Fibroblast of pulmonary artery (primary cell): Measurements from ENCODE around the gene MIPEP.

Experiments used
- DNase-seq: peaks from one replicate; pipeline ENCODE4 v3.0.0-alpha.2; 2010; ENCODE audit warnings: low read depth
- H3K4me3 ChIP-seq: replicated peaks from 2 replicates; pipeline ENCODE4 v1.5.1; 2011; ENCODE audit warnings: low read depth, mild to moderate bottlenecking, control low read depth, low read length, moderate library complexity
- TF ChIP-seq, protein P1 (sequence below): IDR thresholded peaks from 2 replicates; pipeline ENCODE4 v1.5.1; 2011; ENCODE audit warnings: mild to moderate bottlenecking, control low read depth, low read length, inconsistent platforms; ENCODE audit errors: missing control alignments

MIPEP gene

DNA sequence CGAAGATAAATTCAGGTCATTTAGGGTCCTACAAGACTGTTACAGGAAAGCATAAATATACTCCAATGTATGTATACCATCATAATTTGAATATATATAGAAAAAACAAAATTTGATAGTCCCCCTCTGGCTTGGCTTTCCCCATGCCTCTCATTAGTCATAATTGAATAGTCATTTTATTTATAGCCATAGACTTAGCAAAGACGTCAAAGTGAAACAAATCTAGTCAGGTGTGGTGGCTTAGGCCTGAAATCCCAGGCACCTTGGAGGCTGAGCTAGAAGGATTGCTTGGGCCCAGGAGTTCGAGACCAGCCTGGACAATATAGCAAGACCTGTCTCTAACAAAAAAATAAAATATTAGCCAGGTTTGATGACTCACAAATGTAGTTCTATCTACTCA is 177.8 kb downstream of the MIPEP start:
- DNase-seq = no peak

DNA sequence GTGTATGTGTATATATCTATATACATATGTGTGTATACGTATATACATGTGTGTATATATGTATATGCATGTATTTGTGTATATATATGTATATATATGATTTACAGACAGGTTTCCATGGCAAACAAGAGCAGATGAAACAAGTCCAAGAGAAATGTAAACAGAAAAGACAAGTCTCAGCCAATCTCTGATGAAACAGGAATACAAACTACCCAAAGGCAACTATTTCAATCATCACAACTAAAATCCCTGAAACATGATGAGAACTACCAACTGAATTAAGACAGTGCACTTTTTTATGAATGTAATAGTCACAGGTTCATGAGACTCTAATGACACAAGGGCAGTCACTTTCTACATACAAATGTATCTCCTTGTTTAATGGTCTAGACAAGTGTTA is 178.8 kb downstream of the MIPEP start:
- DNase-seq = no peak
- no peak overlapping the region for H3K4me3 ChIP-seq
- TF ChIP-seq, protein P1, sequence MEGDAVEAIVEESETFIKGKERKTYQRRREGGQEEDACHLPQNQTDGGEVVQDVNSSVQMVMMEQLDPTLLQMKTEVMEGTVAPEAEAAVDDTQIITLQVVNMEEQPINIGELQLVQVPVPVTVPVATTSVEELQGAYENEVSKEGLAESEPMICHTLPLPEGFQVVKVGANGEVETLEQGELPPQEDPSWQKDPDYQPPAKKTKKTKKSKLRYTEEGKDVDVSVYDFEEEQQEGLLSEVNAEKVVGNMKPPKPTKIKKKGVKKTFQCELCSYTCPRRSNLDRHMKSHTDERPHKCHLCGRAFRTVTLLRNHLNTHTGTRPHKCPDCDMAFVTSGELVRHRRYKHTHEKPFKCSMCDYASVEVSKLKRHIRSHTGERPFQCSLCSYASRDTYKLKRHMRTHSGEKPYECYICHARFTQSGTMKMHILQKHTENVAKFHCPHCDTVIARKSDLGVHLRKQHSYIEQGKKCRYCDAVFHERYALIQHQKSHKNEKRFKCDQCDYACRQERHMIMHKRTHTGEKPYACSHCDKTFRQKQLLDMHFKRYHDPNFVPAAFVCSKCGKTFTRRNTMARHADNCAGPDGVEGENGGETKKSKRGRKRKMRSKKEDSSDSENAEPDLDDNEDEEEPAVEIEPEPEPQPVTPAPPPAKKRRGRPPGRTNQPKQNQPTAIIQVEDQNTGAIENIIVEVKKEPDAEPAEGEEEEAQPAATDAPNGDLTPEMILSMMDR = no peak

More for the DNA sequence above, 177.8 kb downstream of the MIPEP start:
- no peak overlapping the region for H3K4me3 ChIP-seq
- TF ChIP-seq, protein P1 = no peak

DNA sequence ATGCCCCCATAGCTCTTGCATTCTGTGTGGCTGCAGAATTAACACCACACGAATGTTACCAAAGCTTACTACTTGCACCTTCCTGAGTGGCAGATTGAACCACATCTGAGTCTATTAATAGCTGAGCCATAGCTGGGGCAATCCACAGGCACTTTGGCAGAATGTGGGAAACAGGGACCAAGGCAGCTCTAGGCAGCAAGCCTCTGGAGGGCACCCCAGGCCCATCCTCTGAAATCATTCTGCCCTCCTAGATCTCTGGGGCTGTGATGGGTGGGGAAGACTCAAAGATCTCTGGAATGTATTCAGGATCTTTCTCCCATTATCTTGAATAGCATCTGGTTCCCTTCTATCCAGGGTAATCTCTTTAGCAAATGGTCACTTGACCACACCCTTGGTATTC is 179.7 kb downstream of the MIPEP start:
- TF ChIP-seq, protein P1 = no peak
- no peak for DNase-seq

DNA sequence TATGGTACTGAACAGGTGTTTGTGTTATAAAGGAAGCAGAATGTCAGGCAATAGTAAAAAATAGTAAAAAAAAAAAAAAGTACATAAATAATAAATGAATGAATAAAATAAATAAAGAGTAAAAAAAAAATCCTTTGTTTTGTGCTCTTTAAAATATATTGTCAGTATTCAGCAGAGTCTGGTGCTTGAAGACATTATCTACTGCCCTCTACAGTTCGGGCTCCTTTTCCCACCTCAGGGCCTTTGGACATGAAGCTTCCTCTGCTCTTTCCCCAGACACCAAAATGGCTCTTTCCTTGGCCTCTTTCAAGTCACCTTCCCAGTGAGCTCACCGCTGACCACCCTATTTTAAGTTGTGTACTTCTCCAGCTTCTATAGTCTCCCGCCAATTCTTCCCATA is 181.5 kb downstream of the MIPEP start:
- peak; percentile 64 for DNase-seq
- no peak overlapping the region for H3K4me3 ChIP-seq
- TF ChIP-seq, protein P1 = peak; percentile 49

More for the DNA sequence above, 179.7 kb downstream of the MIPEP start:
- no peak overlapping the region for H3K4me3 ChIP-seq

DNA sequence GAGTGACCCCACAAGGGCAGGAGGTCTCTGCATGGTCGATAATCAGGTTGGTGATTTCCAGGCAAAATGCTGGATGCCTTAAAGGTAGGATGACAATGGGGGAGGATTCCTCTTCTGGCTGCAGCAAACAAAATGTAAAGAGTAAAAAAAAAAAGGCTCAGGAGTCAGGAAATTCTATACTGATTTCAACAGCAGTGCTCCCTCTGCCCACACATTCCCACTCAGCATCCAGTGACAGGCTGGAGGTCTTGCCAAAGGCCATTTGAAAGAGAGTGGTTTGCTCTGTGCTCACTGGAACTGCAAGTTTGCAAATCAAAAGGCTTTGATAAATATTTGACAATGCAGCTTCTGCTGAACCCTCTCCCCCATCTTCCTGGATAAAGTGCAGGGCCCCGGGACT is 183.6 kb downstream of the MIPEP start:
- DNase-seq = peak; percentile 73
- H3K4me3 ChIP-seq = no peak overlapping the region
- TF ChIP-seq, protein P1 = no peak

DNA sequence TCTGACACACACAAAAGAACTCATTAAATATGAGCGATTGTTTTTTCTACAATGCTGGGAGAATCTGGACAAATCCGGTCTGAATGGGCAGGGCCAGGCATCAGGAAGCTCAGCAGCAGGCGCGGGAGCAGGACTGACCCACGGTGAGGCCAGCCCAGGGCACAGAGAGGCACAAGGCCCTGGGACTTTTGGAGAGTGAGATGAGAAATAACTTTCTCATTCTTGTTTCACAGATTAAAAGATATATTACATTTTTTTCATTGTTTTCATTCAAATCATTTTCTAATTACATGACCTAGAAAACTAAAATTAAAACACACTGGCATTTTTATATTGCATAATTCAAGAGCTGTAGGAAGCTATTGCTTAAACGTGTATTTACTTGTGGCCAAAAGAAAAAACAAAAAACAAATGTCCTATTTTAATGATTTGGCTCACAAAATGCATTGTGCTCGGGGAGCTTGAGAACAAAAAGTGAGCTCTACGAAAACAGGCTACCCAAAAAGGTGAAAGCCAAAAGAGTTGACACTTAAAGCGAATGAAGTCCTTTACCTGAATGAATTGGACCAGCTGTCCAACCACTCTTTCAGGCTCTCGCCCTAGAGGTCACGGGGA is 185.8 kb downstream of the MIPEP start:
- TF ChIP-seq, protein P1 = no peak
- DNase-seq = peak; percentile 28
- H3K4me3 ChIP-seq = no peak overlapping the region

DNA sequence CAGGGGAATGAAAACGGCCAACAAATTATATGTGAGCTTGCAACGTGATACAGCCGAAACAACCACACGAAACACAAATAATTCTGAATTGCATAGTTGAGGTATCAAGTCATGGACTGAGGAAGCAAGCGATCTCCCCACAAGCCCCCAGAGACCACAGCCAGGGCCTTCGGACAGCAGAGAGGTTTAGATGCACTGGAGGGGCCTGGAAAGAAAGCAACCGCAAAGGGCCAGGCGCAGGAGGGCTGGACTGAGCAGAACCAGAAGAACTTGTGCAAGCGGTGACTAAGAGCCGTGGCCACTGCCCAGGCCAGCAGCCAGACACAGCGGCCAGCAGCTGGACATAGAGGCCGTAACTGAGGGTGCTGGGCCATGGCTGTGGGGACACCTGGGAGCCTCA is 187.6 kb downstream of the MIPEP start:
- TF ChIP-seq, protein P1 = no peak
- peak; percentile 94 for DNase-seq
- no peak overlapping the region for H3K4me3 ChIP-seq
